Tibial nerve (tissue), 4 donors: ENCODE measurements around the gene SLC39A11. TPM values are rescaled to one million over a fixed set of nuclear protein-coding genes. Genes with fewer than 3 reads are reported as not detected.

Experiments used
- DNase-seq, 2 donors: peaks; one replicate each; pipeline ENCODE4 v3.0.0-alpha.2; 2019; ENCODE audit warnings: low spot score in 2 of 2
- H3K27ac ChIP-seq, 4 donors: fragments of 200-600 bp; sonication (generic) in 3 of 4; one replicate each; pipeline ENCODE4 v1.5.1; 2017 to 2019; ENCODE audit warnings: mild to moderate bottlenecking in 1 of 4
- H3K27me3 ChIP-seq, 2 donors: fragments of 200-600 bp; sonication (generic) in 1 of 2; one replicate each; pipeline versions ENCODE4 v1.5.1 to v1.6.0; 2017 to 2019
- H3K36me3 ChIP-seq, 3 donors: fragments of 200-600 bp; sonication (generic); one replicate each; pipeline ENCODE4 v1.5.1; 2018 to 2019
- H3K4me1 ChIP-seq, 4 donors: fragments of 200-600 bp; sonication (generic) in 3 of 4; one replicate each; pipeline ENCODE4 v1.5.1; 2017 to 2019
- H3K4me3 ChIP-seq, 4 donors: fragments of 200-600 bp; sonication (generic) in 3 of 4; one replicate each; pipeline ENCODE4 v1.5.1; 2017 to 2019; ENCODE audit warnings: mild to moderate bottlenecking in 1 of 4, moderate library complexity in 1 of 4
- H3K9me3 ChIP-seq, 4 donors: fragments of 200-600 bp; sonication (generic) in 3 of 4; one replicate each; pipeline ENCODE4 v1.5.1; 2017 to 2019
- EP300 ChIP-seq, 2 donors: sonication (generic); formaldehyde crosslinking; IDR thresholded peaks; one replicate each; pipeline ENCODE4 v1.6.1; 2017; ENCODE audit warnings: antibody characterized with exemption in 2 of 2, mild to moderate bottlenecking in 1 of 2
- POLR2A ChIP-seq, 2 donors: fragments of 450-650 bp; IDR thresholded peaks; one replicate each; pipeline ENCODE4 v1.6.1; 2017; ENCODE audit warnings: antibody characterized with exemption in 2 of 2, mild to moderate bottlenecking in 2 of 2, moderate library complexity in 2 of 2
- WGBS, 2 donors: methylation state at CpG; one replicate each; pipeline ENCODE4 v1.1.5; 2018; 5-methylcytosine and 5-hydroxymethylcytosine counted together
- total RNA-seq, 4 donors: library from RNA; depleted of rRNA; stranded (reverse); fragments of >200 nt; gene quantifications; one replicate each; pipeline ENCODE4 v1.1.0, GENCODE V29; 2016
- TF ChIP-seq, protein P1 (sequence below), 5 experiments: fragments of 200-600 bp in 3 of 5; fragments of 450-650 bp in 2 of 5; sonication (generic) in 3 of 5; IDR thresholded peaks; one replicate each; pipeline ENCODE4 v1.5.1; 2016 to 2019; ENCODE audit warnings: antibody characterized with exemption in 5 of 5, mild to moderate bottlenecking in 3 of 5, moderate library complexity in 2 of 5

The SLC39A11 gene
- total RNA-seq, 4 donors from 2014 or later = 19.9 to 48.4 (median 37.5) TPM

DNA sequence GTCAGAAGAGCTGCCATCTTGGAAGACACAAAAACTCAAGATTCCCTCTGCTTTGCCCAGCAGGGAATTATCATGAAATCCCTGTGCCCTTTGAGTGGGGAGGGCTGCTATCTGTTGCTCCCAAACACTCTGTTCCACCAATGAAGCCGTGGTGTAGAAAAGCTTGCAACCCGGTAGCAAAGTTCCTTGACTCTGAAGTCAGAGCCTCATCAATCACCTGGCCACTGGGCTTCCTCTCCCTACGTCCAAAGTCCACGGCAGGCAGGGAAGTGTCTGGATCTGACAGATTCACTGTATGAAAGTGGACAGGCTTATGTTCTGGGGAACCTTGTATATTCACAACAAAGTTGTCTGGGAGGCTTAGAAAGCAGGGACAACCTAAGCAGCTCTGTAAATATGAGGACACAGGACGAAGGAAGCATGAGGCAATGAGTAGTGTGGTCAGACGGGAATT is 343.3 kb downstream of the SLC39A11 start:
- no peak overlapping the region for H3K27ac ChIP-seq
- H3K4me3 ChIP-seq = no peak overlapping the region
- no peaks in the 10 kb centered on the region for H3K36me3 ChIP-seq
- WGBS, 2 donors = 88 to 89% methylated on average over 6 of the region's 6 CpGs
- TF ChIP-seq POLR2A (IDR thresholded peaks at IDR 0.05) (no peak), EP300 (IDR thresholded peaks at IDR 0.05) (no peak)
- TF ChIP-seq, protein P1, sequence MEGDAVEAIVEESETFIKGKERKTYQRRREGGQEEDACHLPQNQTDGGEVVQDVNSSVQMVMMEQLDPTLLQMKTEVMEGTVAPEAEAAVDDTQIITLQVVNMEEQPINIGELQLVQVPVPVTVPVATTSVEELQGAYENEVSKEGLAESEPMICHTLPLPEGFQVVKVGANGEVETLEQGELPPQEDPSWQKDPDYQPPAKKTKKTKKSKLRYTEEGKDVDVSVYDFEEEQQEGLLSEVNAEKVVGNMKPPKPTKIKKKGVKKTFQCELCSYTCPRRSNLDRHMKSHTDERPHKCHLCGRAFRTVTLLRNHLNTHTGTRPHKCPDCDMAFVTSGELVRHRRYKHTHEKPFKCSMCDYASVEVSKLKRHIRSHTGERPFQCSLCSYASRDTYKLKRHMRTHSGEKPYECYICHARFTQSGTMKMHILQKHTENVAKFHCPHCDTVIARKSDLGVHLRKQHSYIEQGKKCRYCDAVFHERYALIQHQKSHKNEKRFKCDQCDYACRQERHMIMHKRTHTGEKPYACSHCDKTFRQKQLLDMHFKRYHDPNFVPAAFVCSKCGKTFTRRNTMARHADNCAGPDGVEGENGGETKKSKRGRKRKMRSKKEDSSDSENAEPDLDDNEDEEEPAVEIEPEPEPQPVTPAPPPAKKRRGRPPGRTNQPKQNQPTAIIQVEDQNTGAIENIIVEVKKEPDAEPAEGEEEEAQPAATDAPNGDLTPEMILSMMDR (IDR thresholded peaks at IDR 0.05) = no peak
- no peak for DNase-seq
- no peaks in the 10 kb centered on the region for H3K27me3 ChIP-seq
- H3K9me3 ChIP-seq = no peaks in the 10 kb centered on the region
- no peaks in the 10 kb centered on the region for H3K4me1 ChIP-seq

DNA sequence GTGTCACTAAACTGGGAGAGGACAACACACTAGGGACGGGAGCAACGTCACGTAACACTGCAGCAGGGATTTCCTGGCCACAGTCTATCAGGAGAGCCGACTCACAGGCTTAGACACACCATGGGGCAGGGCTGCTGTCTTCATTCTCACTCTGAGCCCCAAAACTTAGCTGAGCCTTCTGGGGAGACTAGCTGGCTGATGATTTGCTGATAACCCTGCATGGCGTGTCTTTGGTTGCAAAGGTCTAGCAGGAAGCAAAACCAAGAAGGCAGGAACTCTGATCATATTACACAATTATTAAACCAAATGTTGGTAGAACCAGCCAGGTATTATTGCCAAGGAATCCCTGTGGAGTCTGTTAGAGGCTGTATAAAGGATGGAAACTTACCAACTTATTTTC is 345.0 kb downstream of the SLC39A11 start:
- TF ChIP-seq, protein P1 (IDR thresholded peaks at IDR 0.05) = no peak
- TF ChIP-seq EP300 (IDR thresholded peaks at IDR 0.05) (no peak), POLR2A (IDR thresholded peaks at IDR 0.05) (no peak)

DNA sequence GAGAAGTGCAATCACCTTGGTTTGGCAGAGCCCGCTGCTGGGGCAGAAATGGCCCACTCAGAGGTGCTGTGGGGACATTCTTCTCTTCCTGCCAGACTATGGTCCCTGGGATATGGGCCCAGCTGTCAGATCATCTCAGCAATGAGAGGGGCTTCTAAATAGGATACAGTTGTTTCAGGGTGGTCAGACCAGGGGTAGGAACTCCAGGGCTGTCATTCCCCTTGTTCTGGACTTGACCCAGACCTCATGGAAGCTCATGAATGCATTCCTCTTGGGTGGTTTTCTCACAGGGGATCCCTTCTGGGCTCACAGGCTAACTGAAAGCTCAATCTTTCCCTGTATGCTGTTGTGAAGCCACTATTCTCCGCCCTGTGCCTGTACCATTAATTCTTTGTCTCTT is 347.2 kb downstream of the SLC39A11 start:
- Histone ChIP-seq H3K9me3 (no peaks in the 10 kb centered on the region), H3K36me3 (no peaks in the 10 kb centered on the region), H3K4me3 (no peak overlapping the region), H3K27me3 (no peaks in the 10 kb centered on the region), H3K4me1 (no peaks in the 10 kb centered on the region), H3K27ac (no peak overlapping the region)
- TF ChIP-seq EP300 (IDR thresholded peaks at IDR 0.05) = no peak
- TF ChIP-seq, protein P1 (IDR thresholded peaks at IDR 0.05) = no peak
- no peak for TF ChIP-seq POLR2A (IDR thresholded peaks at IDR 0.05)
- 94% methylated on average over 2 of the region's 2 CpGs for WGBS, 2 donors
- no peak for DNase-seq

More for the DNA sequence above, 345.0 kb downstream of the SLC39A11 start:
- Histone ChIP-seq H3K4me1 (no peaks in the 10 kb centered on the region), H3K27ac (peak overlapping the region in 1 of 4 donors; percentile 45), H3K36me3 (no peaks in the 10 kb centered on the region), H3K4me3 (no peak overlapping the region), H3K9me3 (no peaks in the 10 kb centered on the region), H3K27me3 (no peaks in the 10 kb centered on the region)
- WGBS, 2 donors = 81% methylated on average over 5 of the region's 5 CpGs
- no peak for DNase-seq

DNA sequence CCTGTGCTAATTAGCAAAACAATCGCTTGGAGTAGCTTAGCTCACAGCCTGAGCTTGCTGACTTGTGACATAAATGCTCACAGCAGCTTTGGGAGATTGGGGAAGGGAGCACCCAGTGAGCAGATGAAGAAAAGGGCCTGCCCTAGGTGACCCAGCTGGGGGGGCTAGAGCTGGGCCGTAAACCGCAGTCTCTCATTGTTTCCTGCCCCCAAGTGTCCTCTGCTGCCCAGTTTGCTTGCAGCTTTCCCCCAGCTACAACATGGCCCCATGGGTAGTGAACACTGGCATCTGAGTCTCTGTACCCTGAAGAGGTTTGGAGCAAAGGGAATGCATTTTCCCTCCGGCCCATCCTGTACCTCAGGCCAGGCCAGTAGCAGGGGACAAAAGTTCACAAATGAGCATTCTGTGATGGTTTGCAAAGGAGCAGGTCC is 349.4 kb downstream of the SLC39A11 start:
- DNase-seq = no peak
- Histone ChIP-seq H3K4me1 (no peaks in the 10 kb centered on the region), H3K27me3 (no peaks in the 10 kb centered on the region), H3K36me3 (no peaks in the 10 kb centered on the region), H3K4me3 (no peak overlapping the region), H3K27ac (no peak overlapping the region), H3K9me3 (no peaks in the 10 kb centered on the region)
- TF ChIP-seq EP300 (IDR thresholded peaks at IDR 0.05) (no peak), POLR2A (IDR thresholded peaks at IDR 0.05) (no peak)
- TF ChIP-seq, protein P1 (IDR thresholded peaks at IDR 0.05) = no peak
- WGBS, 2 donors = 73 to 84% methylated on average over 4 of the region's 4 CpGs

DNA sequence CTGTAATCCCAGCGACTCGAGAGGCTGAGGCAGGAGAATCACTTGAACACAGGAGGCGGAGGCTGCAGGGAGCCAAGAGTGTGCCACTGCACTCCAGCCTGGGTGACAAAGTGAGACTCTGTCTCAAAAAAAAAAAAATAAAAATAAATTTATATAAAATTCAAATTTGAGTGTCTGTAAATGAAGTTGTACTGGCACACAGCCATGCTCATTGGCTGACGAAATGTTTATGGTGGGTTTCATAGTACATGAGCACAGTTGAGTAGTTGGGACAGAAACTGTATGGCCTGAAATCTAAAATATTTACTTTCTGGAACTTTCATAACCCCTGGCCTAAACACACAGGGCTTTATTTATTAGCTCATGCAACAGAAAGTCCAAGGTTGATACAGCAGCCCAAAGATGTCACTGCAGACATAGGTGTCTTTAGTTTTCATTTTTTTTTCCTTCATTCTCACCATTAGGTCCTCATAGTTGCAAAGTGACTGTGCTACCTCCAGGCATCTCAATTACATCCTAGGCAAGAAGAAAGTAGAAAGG is 355.3 kb downstream of the SLC39A11 start:
- Histone ChIP-seq H3K27me3 (no peaks in the 10 kb centered on the region), H3K27ac (no peak overlapping the region), H3K9me3 (no peaks in the 10 kb centered on the region), H3K36me3 (peaks cover 0 to 21% (median 0%) of the 10 kb centered on the region in 3 donors), H3K4me1 (no peaks in the 10 kb centered on the region), H3K4me3 (no peak overlapping the region)
- DNase-seq = no peak
- TF ChIP-seq EP300 (IDR thresholded peaks at IDR 0.05) (no peak), POLR2A (IDR thresholded peaks at IDR 0.05) (no peak)
- TF ChIP-seq, protein P1 (IDR thresholded peaks at IDR 0.05) = no peak
- 93 to 95% methylated on average over 4 of the region's 4 CpGs for WGBS, 2 donors
